ENCODE measurements around the gene SPINT2. TPM values are rescaled to one million over a fixed set of nuclear protein-coding genes. Genes with fewer than 3 reads are reported as not detected.

Gene SPINT2
- polyA plus RNA-seq, 1 donor from 2014 or later, result 236 TPM

DNA sequence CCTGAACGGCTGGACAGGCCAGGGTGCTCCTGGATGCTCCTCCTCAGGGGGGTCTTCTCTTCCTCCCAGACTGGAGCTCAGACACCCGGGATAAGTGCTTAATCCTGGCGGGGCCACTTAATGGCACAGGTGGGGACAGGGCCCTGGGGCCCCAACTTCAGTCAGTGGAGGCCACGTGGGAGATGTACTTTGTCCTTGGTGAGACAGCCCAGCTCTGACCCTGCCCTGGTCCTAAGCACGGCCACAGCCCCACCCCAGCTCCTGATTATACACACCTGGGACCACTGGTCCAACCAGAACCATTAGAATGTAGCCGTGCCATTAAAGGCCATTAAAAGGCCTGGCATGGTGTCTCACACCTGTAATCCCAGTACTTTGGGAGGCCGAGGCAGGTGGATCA is 16.0 kb upstream of the SPINT2 start:
- Histone ChIP-seq H3K9me2 (ENCODE audit: insufficient read depth, low read length) (no peaks in the 10 kb centered on the region), H3K27ac (ENCODE audit: low read length) (no peak overlapping the region), H3K79me2 (replicated peaks; ENCODE audit: insufficient read depth, low read length) (no peaks in the 10 kb centered on the region), H3K4me2 (ENCODE audit: low read length) (no peak overlapping the region), H2AFZ (ENCODE audit: low read depth, low read length) (no peak overlapping the region), H3K9ac (ENCODE audit: low read length) (no peak overlapping the region), H3K27me3 (ENCODE audit: insufficient read depth, low read depth, low read length) (no peaks in the 10 kb centered on the region), H4K20me1 (ENCODE audit: insufficient read depth) (no peaks in the 10 kb centered on the region), H3K36me3 (ENCODE audit: insufficient read depth, low read length) (no peaks in the 10 kb centered on the region), H3F3A (ENCODE audit: insufficient read depth, low read length, poor library complexity, severe bottlenecking) (no peaks in the 10 kb centered on the region), H3K9me3 (ENCODE audit: low read length) (no peaks in the 10 kb centered on the region), H3K4me3 (ENCODE audit: low read length) (no peak overlapping the region)
- TF ChIP-seq, protein P1, sequence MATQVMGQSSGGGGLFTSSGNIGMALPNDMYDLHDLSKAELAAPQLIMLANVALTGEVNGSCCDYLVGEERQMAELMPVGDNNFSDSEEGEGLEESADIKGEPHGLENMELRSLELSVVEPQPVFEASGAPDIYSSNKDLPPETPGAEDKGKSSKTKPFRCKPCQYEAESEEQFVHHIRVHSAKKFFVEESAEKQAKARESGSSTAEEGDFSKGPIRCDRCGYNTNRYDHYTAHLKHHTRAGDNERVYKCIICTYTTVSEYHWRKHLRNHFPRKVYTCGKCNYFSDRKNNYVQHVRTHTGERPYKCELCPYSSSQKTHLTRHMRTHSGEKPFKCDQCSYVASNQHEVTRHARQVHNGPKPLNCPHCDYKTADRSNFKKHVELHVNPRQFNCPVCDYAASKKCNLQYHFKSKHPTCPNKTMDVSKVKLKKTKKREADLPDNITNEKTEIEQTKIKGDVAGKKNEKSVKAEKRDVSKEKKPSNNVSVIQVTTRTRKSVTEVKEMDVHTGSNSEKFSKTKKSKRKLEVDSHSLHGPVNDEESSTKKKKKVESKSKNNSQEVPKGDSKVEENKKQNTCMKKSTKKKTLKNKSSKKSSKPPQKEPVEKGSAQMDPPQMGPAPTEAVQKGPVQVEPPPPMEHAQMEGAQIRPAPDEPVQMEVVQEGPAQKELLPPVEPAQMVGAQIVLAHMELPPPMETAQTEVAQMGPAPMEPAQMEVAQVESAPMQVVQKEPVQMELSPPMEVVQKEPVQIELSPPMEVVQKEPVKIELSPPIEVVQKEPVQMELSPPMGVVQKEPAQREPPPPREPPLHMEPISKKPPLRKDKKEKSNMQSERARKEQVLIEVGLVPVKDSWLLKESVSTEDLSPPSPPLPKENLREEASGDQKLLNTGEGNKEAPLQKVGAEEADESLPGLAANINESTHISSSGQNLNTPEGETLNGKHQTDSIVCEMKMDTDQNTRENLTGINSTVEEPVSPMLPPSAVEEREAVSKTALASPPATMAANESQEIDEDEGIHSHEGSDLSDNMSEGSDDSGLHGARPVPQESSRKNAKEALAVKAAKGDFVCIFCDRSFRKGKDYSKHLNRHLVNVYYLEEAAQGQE (IDR thresholded peaks at IDR 0.05; ENCODE audit: borderline replicate concordance), result no peak
- TF ChIP-seq RAD21 (conservative IDR thresholded peaks at IDR 0.05) (no peak), SMC3 (conservative IDR thresholded peaks at IDR 0.05; ENCODE audit: poor library complexity) (no peak), EP300 (conservative IDR thresholded peaks at IDR 0.05; ENCODE audit: poor library complexity, severe bottlenecking) (no peak), EZH2 (IDR thresholded peaks at IDR 0.05; ENCODE audit: borderline replicate concordance, insufficient read depth, low read length, poor library complexity, severe bottlenecking) (no peak), MXI1 (conservative IDR thresholded peaks at IDR 0.05; ENCODE audit: poor library complexity, severe bottlenecking) (no peak), TAF1 (IDR thresholded peaks at IDR 0.05; ENCODE audit: low read depth) (no peak), POLR2AphosphoS5 (IDR thresholded peaks at IDR 0.05) (no peak), CTCF (IDR thresholded peaks at IDR 0.05; ENCODE audit: poor library complexity, severe bottlenecking) (no peak)

- Histone ChIP-seq H3K4me3 (ENCODE audit: low read length) (no peak overlapping the region), H3K4me2 (ENCODE audit: low read length) (no peak overlapping the region), H3K9me2 (ENCODE audit: insufficient read depth, low read length) (no peaks in the 10 kb centered on the region), H3K36me3 (ENCODE audit: insufficient read depth, low read length) (no peaks in the 10 kb centered on the region), H4K20me1 (ENCODE audit: insufficient read depth) (no peaks in the 10 kb centered on the region), H3K9ac (ENCODE audit: low read length) (no peak overlapping the region), H2AFZ (ENCODE audit: low read depth, low read length) (no peak overlapping the region), H3F3A (ENCODE audit: insufficient read depth, low read length, poor library complexity, severe bottlenecking) (no peaks in the 10 kb centered on the region), H3K9me3 (ENCODE audit: low read length) (no peaks in the 10 kb centered on the region), H3K27ac (ENCODE audit: low read length) (no peak overlapping the region), H3K79me2 (replicated peaks; ENCODE audit: insufficient read depth, low read length) (no peaks in the 10 kb centered on the region), H3K27me3 (ENCODE audit: insufficient read depth, low read depth, low read length) (peaks cover 3% of the 10 kb centered on the region)
- no peak for TF ChIP-seq EP300 (conservative IDR thresholded peaks at IDR 0.05; ENCODE audit: poor library complexity, severe bottlenecking)
These were observed 13.9 kb upstream of the SPINT2 start for GRCh38 chr19:38250428-38250820.
